ENCODE measurements around the gene POLD1.

POLD1 gene

DNA sequence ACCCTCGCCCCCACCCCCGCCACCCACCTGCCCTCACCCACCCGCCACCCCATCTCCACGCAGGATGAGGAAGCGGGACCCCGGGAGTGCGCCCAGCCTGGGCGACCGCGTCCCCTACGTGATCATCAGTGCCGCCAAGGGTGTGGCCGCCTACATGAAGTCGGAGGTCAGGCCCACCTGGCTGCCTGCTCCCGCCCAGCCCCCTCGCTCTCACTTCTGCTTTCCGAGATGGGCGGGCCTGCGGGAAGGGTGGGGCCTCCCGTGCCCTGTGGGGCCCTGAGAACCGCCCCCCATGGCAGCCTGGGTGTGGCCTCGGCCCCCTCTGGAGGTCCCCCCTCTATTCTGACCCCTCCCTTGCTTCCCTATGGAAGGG is 31.5 kb downstream of the POLD1 start:
- H3K4me3 ChIP-seq: no peak overlapping the region
- peak overlapping the region in 3 of 21 experiments; percentile 37 to 71 (median 48) for H3K27ac ChIP-seq

DNA sequence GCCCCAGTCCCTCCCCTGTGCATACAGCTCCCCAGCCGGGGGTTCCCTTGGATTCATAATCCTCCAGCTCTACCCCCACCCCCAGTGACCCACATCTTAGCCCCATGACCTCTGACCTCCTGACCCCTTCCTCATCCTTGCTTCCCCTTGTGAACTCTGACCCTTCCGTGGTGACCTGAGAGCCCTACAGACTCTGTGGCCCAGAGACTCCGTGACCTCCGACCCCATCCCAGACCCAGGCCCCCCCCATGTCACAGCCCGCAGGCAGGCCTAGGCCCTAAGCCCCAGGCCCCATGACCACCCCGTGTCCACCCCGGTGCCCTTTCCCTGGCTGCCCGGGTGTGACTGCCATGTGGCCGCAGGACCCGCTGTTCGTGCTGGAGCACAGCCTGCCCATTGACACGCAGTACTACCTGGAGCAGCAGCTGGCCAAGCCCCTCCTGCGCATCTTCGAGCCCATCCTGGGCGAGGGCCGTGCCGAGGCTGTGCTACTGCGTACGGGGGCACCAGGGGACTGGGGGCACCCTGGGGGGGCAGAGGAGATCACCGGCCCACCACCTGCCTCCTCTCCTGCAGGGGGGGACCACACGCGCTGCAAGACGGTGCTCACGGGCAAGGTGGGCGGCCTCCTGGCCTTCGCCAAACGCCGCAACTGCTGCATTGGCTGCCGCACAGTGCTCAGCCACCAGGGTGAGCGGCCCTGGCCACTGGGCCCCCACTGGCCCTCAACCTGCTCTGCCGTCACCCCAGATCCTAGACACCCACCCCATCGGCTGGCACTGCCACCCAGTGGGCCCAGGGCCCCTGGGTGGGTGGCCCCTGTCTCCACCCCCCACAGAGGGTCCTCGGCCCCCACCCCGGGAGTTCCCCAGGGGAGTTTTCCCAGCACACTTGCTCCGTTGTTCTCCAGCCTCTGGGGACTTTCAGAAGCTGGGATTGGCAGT is 32.2 kb downstream of the POLD1 start:
- no peak overlapping the region for H3K4me3 ChIP-seq
- H3K27ac ChIP-seq: peak overlapping the region in 1 of 21 experiments; percentile 28

DNA sequence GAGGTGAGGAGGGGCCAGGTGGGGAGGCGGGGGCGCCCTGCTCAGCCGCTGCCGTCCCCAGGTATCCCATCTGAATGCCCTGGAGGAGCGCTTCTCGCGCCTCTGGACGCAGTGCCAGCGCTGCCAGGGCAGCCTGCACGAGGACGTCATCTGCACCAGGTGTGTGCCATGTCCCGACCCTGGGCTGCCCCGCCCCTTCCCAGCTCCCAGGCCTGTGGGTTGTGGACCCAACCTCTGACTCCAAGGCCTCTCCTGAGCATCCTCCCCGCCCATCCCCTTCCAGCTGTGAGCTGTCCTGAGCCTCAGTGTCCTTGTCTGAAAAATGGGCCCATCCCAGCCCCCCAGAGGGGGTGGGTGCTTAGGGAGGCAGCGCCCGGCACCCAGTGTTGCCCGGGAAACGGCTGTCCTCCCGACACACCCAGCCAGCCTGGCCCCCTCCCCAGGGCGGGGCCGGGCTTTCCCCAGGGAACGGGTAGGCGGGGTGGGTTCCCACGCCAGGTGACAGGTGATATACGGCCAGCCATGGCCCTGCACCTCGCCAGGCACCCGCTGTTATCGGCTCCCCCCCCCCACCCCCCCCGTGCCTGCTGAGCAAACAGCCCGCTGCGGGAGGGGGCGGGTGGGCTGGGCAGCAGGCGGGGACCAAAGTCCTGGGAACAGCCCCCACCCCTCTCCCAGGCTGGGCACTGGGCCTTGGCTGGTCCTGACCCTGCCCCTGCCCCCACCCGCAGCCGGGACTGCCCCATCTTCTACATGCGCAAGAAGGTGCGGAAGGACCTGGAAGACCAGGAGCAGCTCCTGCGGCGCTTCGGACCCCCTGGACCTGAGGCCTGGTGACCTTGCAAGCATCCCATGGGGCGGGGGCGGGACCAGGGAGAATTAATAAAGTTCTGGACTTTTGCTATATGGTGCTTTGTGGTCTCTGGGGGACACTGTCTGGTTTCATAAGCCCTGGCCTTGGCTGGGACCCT is 33.2 kb downstream of the POLD1 start:
- H3K27ac ChIP-seq: peak overlapping the region in 1 of 21 experiments; percentile 28

DNA sequence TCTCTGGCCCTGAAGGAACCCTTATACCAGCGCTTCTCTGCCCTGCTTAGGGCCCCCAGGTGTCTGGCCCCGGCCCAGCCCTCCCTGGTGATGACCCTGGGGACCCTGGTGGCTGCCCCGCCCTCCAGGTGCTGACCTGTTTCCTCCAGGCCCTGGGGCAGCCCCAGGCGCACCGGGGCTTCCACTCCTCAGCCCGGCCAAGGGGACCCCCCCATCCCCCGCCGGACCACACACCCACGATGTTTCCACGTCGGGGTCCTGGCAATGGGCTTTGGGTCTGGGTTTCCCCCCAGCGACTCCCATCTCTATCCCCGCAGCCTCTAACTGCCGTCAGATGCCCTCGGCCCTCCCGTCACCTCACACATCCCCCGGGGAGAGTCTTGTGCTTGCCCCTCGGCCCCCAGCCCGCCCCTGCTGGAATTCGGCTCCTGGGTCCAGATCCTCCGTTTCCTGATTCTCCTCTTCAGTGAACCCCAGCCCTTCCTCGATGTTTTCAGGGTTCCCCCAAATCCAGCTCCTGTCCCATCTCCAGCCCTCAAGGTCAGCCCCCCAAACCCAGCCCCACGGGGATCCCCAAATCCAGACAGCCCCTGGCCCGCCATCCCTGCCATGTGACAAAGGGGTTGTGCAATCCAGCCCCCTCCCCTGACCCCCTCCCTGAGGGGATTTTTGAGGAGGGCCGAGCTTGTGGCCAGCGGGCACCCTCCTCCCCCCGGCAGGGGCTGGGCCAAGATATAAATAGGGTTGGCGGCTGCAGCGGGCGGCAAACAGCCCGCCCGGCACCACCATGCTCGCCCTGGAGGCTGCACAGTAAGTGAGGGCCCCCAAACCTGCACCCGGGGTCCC is 34.3 kb downstream of the POLD1 start, which contains the start of gene SPIB:
TSS of gene SPIB (plus strand) at position 763 of the 846 bp plus-strand sequence. CDS start at position 788, 25 bp downstream.
- peak within 1 kb of the TSS in 1 of 7 experiments; percentile 22 for H3K4me3 ChIP-seq
- peak within 1 kb of the TSS in 2 of 21 experiments; percentile 28 to 42 for H3K27ac ChIP-seq

More for the DNA sequence above, 33.2 kb downstream of the POLD1 start:
- no peak overlapping the region for H3K4me3 ChIP-seq

DNA sequence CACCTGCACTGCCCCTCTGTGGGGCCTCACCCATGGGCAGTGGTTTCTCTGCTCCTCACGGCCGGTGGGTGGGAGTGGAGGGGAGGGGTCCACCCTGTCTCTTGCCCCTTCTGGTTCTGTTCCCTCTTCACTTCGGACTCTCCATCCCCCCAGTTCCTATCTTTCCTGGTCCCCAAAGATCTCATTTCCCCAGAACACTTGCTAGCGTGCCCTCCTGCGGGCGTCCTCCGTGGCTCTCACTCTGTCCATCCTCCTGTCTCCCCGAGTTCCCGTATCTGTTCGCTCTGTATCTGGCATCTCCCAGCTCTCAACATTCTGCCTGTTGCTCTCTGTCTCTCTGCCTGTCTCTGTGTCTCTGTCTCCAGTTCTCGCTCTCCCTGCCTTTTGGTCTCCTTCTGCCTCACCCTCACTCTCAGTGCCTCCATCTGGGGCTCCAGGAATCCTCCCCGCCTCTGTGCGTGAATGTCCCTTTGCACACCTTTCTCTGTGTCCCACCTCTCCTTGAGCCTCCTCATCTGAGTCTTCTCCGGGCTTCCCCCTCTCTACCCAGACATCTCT is 35.0 kb downstream of the POLD1 start:
- Histone ChIP-seq H3K27ac (peak overlapping the region in 2 of 21 experiments; percentile 28 to 42), H3K4me3 (peak overlapping the region in 1 of 7 experiments; percentile 19)

DNA sequence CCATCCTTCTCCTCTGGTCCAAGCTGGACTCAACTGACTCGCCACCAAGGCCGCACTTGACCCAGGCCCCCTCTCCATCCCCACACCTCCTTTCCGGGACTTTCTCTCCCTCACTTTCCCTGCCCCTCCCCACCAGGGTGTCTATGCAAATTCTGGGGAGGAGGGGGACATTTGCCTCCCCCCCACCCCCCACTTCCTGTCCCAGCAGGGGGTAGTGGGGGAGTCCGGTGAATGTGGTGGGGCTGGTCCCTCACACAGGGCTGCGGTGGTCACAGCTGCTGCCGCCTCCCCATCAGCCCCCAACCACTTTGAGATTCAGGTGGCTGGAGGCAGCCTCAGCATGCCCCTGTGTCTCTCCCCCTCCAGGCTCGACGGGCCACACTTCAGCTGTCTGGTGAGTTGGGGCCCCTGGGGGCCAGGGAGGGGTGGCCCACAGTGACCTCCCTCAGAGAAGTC is 35.5 kb downstream of the POLD1 start:
- H3K27ac ChIP-seq: peak overlapping the region in 2 of 21 experiments; percentile 28 to 29
- H3K4me3 ChIP-seq: peak overlapping the region in 1 of 7 experiments; percentile 22

DNA sequence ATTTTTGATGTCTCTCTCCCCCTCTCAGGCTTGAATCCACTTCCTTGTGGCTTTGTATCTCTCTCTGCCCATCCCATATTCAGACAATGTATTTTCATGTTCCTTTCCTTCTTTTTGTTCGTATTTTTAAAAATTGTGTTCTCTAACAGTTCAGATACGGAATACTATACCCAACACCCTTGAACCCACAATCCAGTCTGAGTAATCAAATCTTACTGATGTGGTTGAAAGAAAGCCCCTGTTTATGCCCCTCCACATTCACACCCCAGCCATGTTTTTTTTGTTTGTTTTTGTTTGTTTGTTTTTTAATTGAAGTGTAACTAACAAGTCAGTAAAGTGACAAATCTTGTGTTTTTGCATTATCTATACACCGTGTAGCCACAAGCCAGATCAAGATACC is 36.0 kb downstream of the POLD1 start:
- peak overlapping the region in 1 of 21 experiments; percentile 28 for H3K27ac ChIP-seq
- H3K4me3 ChIP-seq: peak overlapping the region in 1 of 7 experiments; percentile 22

DNA sequence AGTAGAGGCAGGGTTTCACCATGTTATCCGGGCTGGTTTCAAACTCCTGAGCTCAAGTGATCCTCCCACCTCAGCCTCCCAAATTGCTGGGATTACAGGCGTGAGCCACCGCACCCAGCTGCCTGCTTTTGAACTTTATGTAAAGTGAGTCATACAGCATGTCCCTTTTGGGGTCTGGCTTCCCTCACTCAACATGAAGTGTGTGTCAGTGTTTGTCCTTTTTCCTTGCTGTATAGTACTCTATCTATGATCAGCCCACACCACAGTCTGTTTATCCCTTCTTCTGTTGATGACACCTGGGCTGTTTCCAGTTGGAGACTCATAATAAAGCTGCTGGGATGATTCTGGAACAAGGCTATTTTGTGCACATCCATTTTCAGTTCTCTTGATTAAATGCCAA is 36.7 kb downstream of the POLD1 start:
- Histone ChIP-seq H3K4me3 (no peak overlapping the region), H3K27ac (no peak overlapping the region)

DNA sequence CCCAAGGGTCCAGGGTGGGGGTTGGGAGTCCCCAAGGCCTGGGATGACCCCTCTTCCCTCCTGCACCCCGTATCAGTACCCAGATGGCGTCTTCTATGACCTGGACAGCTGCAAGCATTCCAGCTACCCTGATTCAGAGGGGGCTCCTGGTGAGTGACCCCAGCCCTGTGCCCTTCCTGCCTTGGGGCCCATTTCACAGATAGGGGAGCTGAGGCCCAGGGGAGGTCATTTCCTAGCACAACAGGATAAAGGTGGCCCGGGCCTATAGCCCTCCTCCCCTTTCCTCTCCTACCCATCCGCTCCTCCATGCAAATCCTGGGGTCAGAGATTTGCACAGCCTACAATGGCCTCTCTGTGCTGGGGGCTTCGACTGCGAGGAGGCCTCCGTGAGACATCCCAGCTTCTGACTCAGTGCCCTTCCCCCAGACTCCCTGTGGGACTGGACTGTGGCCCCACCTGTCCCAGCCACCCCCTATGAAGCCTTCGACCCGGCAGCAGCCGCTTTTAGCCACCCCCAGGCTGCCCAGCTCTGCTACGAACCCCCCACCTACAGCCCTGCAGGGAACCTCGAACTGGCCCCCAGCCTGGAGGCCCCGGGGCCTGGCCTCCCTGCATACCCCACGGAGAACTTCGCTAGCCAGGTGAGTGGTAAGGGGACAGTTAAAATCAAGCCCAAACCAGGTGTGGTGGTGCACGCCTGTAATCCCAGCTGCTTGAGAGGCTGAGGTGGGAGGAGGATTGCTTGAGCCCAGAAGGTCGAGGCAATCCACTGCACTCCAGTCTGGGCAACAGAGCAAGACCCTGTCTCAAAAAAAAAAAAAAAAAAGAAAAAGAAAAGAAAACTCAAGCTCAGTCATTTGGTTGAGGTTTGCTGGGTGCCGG is 38.5 kb downstream of the POLD1 start:
- no peak overlapping the region for H3K4me3 ChIP-seq
- no peak overlapping the region for H3K27ac ChIP-seq

DNA sequence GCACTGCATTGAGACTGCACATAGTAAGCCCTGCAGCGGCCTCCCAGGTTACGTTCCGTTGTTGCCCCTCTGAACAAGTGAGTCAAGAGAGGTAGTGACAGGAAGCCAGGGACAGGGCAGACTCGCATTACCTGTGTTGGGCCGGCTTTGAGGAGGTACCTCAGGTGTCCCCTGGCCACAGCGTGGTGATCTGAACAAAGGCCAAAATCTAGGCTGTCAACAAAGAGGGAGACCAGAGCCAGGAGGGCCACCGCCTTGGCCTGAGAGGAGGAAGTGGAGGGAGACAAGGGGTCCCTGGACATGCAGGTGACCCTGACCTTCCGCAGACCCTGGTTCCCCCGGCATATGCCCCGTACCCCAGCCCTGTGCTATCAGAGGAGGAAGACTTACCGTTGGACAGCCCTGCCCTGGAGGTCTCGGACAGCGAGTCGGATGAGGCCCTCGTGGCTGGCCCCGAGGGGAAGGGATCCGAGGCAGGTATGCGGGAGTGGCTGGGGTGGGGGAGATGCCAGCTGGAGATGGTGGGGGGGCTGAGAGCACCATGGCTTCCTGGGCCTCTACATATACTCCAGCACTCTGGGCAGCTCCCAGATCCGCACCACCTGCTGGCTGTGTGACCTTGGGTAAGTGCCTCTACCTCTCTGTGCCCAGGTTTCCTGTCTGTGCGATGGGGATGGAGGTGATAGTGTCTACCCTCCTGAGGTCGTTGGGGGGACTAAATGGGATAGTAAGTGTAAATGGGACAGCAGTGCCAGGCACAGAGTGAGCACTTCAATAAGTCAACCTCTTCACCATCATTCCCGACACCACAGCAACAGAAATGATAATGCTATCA is 39.3 kb downstream of the POLD1 start:
- Histone ChIP-seq H3K4me3 (no peak overlapping the region), H3K27ac (no peak overlapping the region)

DNA sequence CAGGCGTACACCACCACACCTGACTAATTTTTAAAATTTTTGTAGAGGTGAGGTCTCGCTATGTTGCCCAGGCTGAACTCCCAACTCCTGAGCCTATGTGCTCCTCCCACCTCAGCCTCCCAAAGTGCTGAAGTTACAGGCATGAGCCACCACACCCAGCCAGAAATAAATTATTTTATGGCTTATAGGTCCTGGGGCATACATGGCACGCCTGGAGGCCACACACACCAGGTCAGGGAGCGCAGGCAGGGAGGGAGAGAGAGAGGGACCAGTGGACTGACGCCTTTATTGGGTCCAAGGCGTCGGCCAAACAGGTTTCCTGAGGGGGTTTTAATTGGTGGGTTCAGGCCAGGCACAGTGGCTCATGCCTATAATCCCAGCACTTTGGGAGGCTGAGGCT is 41.4 kb downstream of the POLD1 start:
- Histone ChIP-seq H3K4me3 (no peak overlapping the region), H3K27ac (no peak overlapping the region)

DNA sequence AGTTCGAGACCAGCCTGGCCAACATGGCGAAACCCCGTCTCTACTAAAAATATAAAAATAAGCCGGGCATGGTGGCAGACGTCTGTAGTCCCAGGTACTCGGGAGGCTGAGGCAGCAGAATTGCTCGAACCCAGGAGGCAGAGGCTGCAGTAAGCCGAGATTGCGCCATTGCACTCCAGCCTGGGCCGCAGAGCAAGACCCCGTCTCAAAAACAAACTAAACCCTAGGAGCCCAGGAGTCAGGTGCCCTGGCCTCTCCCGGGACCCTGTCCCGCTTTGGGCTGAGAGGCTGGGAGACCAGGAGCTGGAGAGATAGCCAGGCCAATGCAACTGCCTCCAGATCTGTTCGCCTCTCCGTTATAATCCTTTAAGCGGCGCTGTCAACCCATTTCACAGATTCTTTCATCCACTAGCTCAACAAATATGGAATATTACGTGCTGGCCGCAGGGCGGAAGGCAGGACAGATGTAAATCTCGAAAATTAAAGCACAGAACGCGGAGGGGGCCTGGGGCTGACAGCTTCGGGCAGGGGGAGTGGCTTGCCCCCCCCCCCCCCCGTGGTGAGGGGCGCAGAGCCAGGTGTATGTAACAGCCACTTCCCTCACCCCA is 43.3 kb downstream of the POLD1 start:
- H3K4me3 ChIP-seq: peak overlapping the region in 5 of 7 experiments; percentile 2 to 37 (median 22)
- H3K27ac ChIP-seq: peak overlapping the region in 10 of 21 experiments; percentile 15 to 79 (median 63)

DNA sequence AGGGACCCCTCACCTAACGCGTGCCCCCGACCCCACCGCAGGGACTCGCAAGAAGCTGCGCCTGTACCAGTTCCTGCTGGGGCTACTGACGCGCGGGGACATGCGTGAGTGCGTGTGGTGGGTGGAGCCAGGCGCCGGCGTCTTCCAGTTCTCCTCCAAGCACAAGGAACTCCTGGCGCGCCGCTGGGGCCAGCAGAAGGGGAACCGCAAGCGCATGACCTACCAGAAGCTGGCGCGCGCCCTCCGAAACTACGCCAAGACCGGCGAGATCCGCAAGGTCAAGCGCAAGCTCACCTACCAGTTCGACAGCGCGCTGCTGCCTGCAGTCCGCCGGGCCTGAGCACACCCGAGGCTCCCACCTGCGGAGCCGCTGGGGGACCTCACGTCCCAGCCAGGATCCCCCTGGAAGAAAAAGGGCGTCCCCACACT is 43.9 kb downstream of the POLD1 start:
- Histone ChIP-seq H3K4me3 (peak overlapping the region in 5 of 7 experiments; percentile 2 to 37 (median 22)), H3K27ac (peak overlapping the region in 15 of 21 experiments; percentile 15 to 79 (median 62))

DNA sequence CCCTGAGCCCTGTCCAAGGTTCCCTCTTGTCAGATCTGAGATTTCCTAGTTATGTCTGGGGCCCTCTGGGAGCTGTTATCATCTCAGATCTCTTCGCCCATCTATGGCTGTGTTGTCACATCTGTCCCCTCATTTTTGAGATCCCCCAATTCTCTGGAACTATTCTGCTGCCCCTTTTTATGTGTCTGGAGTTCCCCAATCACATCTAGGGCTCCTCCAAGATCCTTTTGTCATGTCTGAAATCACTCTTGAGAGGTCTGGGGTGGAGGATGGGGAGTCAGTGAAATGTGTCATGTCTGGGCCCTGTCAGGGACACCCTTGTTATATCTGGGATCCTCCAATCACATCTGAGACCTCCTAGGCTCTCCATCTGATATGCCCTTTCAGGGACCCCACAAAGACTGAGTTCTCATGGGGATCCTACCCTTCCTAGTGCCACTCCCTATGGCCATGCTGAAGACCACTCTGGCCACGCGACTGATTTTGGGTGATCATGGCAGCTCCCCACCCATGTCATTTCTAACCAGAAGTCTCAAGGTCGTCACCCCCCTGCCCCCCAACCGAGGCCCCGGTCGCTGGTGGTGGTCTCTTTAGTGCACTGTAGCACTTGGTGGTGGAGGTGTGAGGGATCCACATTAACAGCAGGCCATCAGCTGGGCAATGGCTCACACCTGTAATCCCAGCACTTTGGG is 44.8 kb downstream of the POLD1 start:
- H3K27ac ChIP-seq: peak overlapping the region in 1 of 21 experiments; percentile 56

DNA sequence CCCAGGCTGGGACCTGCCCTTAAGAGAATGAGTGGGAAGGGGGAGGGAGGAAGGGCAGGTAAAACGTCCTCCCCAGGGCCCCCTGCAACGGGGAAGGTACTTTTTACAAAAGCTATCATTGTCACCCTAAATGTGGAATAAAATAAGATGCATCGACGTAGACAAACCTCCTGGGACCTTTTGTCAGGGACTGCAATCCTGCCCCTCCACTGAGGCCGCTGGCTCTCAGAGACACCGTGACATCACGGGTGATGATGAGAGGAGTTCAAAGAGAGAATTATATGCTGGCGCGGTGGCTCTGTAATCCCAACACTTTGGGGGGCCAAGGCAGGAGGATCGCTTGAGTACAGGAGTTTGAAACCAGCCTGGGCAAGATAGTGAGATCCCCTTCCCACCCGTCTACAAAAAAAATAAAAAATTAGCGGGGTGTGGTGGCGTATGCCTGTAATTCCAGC is 46.8 kb downstream of the POLD1 start:
- Histone ChIP-seq H3K27ac (peak overlapping the region in 18 of 21 experiments; percentile 67 to 94 (median 82)), H3K4me3 (peak overlapping the region in 6 of 7 experiments; percentile 51 to 79 (median 61))

More for the DNA sequence above, 44.8 kb downstream of the POLD1 start:
- no peak overlapping the region for H3K4me3 ChIP-seq

Data from skin epidermis (tissue), 12 donors.